Measurements from ENCODE around the gene RTL5.

The RTL5 gene

DNA sequence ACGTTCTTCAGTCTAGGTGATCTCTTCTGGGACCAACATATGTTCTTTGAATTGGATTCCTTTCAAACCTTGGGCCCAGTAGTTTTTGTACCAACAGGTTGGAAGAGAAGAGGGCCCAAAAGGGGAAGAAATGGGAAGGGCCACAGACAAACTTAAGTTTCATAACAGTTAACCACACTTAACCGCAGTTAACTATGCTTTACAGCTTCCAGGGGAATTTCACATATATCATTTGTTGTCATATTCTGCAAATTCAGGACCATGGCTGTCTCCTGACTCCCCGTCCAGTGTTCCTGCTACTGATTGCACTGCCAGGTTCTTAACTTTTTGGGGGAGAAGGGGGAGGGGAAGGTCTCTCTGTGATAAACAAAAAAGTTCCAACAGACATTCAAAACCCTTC, 34.6 kb downstream of the RTL5 start:
- Histone ChIP-seq H2BK12ac (ENCODE audit: low read length in 2 of 2) (no peak overlapping the region), H3K79me1 (replicated peaks; ENCODE audit: low read length, poor library complexity, severe bottlenecking) (no peaks in the 10 kb centered on the region), H2BK15ac (ENCODE audit: low read depth, poor library complexity, severe bottlenecking) (no peak overlapping the region), H3K4me1 (ENCODE audit: control insufficient read depth, insufficient read depth, low read depth, low read length) (peaks cover 9% of the 10 kb centered on the region), H3K36me3 (ENCODE audit: control insufficient read depth in 1 of 2, insufficient read depth in 2 of 2, low read depth in 1 of 2, low read length in 2 of 2) (no peaks in the 10 kb centered on the region), H2BK5ac (ENCODE audit: low read depth, low read length, poor library complexity, severe bottlenecking) (no peak overlapping the region), H3K4ac (ENCODE audit: low read depth in 1 of 2, low read length in 2 of 2) (no peak overlapping the region), H2AK5ac (ENCODE audit: low read length, severe bottlenecking) (no peak overlapping the region), H3K27me3 (ENCODE audit: control insufficient read depth in 1 of 2, insufficient read depth in 1 of 2, low read length in 2 of 2) (peaks cover 0 to 50% of the 10 kb centered on the region in 2 experiments), H4K91ac (ENCODE audit: low read length) (no peak overlapping the region), H4K8ac (ENCODE audit: low read length) (no peak overlapping the region), H3K4me3 (ENCODE audit: insufficient read depth in 1 of 2, low read depth in 1 of 2, low read length in 2 of 2) (no peak overlapping the region), H3K23ac (ENCODE audit: low read length in 2 of 2) (no peak overlapping the region), H2AFZ (ENCODE audit: low read depth, low read length) (no peak overlapping the region), H3K9me3 (ENCODE audit: control insufficient read depth, low read length) (no peaks in the 10 kb centered on the region), H2BK120ac (ENCODE audit: low read depth, low read length) (no peak overlapping the region), H3K14ac (ENCODE audit: low read length in 2 of 2) (no peak overlapping the region), H3K4me2 (ENCODE audit: low read length, poor library complexity, severe bottlenecking) (no peak overlapping the region), H3K18ac (ENCODE audit: low read depth in 1 of 2, low read length in 2 of 2) (no peak overlapping the region), H3K27ac (ENCODE audit: low read length, poor library complexity, severe bottlenecking) (no peak overlapping the region), H3K9ac (ENCODE audit: low read length) (no peak overlapping the region)
- 100% methylated on average over 1 of the region's 3 CpGs for WGBS
- no peak for DNase-seq

DNA sequence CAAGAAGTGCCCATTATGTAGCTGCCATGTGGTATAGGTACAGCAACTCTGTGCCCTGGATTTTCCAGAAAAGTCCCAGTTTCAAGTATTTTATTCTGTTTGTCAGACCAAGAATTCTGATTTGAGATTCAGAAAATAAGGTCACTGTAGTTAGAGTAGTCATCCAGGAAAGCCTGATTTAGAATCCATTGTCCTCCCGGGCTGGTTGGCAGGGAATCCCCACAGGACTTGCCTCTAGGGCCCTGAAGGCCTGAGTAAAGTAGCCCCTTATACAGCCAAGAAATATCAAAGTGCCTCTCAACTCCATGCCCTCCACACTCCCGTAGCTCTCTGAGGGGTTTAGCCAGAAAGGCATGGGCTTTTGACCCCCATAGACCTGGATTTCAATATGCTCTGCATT, 36.3 kb downstream of the RTL5 start:
- H3K4me2 ChIP-seq (ENCODE audit: low read length, poor library complexity, severe bottlenecking), result no peak overlapping the region
- no peak overlapping the region for H4K91ac ChIP-seq (ENCODE audit: low read length)
- H3K4me3 ChIP-seq (ENCODE audit: insufficient read depth in 1 of 2, low read depth in 1 of 2, low read length in 2 of 2), result no peak overlapping the region
- no peak overlapping the region for H2AFZ ChIP-seq (ENCODE audit: low read depth, low read length)
- no peak for DNase-seq
- H3K27ac ChIP-seq (ENCODE audit: low read length, poor library complexity, severe bottlenecking), result no peak overlapping the region
- H3K79me1 ChIP-seq (replicated peaks; ENCODE audit: low read length, poor library complexity, severe bottlenecking), result no peaks in the 10 kb centered on the region
- 88% methylated on average over 2 of the region's 2 CpGs for WGBS
- no peak overlapping the region for H2BK120ac ChIP-seq (ENCODE audit: low read depth, low read length)
- no peak overlapping the region for H3K14ac ChIP-seq (ENCODE audit: low read length in 2 of 2)
- H3K27me3 ChIP-seq (ENCODE audit: control insufficient read depth in 1 of 2, insufficient read depth in 1 of 2, low read length in 2 of 2), result peaks cover 0 to 47% of the 10 kb centered on the region in 2 experiments
- H3K23ac ChIP-seq (ENCODE audit: low read length in 2 of 2), result no peak overlapping the region
- H3K18ac ChIP-seq (ENCODE audit: low read depth in 1 of 2, low read length in 2 of 2), result no peak overlapping the region
- no peak overlapping the region for H2BK15ac ChIP-seq (ENCODE audit: low read depth, poor library complexity, severe bottlenecking)
- no peaks in the 10 kb centered on the region for H3K9me3 ChIP-seq (ENCODE audit: control insufficient read depth, low read length)
- no peak overlapping the region for H2AK5ac ChIP-seq (ENCODE audit: low read length, severe bottlenecking)
- H3K4me1 ChIP-seq (ENCODE audit: control insufficient read depth, insufficient read depth, low read depth, low read length), result no peaks in the 10 kb centered on the region
- H3K36me3 ChIP-seq (ENCODE audit: control insufficient read depth in 1 of 2, insufficient read depth in 2 of 2, low read depth in 1 of 2, low read length in 2 of 2), result no peaks in the 10 kb centered on the region
- no peak overlapping the region for H3K9ac ChIP-seq (ENCODE audit: low read length)
- H2BK12ac ChIP-seq (ENCODE audit: low read length in 2 of 2), result no peak overlapping the region
- H2BK5ac ChIP-seq (ENCODE audit: low read depth, low read length, poor library complexity, severe bottlenecking), result no peak overlapping the region
- H3K4ac ChIP-seq (ENCODE audit: low read depth in 1 of 2, low read length in 2 of 2), result no peak overlapping the region
- no peak overlapping the region for H4K8ac ChIP-seq (ENCODE audit: low read length)

DNA sequence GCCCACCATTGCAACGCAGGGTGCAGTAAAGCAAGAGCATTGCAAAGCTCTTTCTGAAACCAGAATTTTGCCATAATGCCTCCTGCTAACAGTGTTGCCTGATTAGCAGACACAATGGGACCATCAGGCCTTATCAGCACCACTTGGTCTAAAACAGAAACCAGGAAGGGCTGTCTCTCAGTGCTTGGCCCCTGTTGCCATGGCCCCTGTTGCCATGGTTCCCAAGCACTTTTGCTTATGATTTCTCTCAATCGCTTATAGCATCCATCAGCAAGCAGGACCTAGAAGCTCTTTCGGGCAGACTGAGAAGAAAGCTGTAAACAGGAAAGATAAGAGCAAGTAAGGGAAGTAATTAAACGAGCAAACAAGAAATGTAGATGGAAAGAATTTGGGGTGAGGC, 36.8 kb downstream of the RTL5 start:
- Histone ChIP-seq H3K4me1 (ENCODE audit: control insufficient read depth, insufficient read depth, low read depth, low read length) (no peaks in the 10 kb centered on the region), H4K91ac (ENCODE audit: low read length) (no peak overlapping the region), H3K4me2 (ENCODE audit: low read length, poor library complexity, severe bottlenecking) (no peak overlapping the region), H3K9me3 (ENCODE audit: control insufficient read depth, low read length) (no peaks in the 10 kb centered on the region), H3K18ac (ENCODE audit: low read depth in 1 of 2, low read length in 2 of 2) (peak overlapping the region in 1 of 2 experiments; percentile 3), H2BK15ac (ENCODE audit: low read depth, poor library complexity, severe bottlenecking) (no peak overlapping the region), H2BK12ac (ENCODE audit: low read length in 2 of 2) (no peak overlapping the region), H3K23ac (ENCODE audit: low read length in 2 of 2) (no peak overlapping the region), H3K4me3 (ENCODE audit: insufficient read depth in 1 of 2, low read depth in 1 of 2, low read length in 2 of 2) (no peak overlapping the region), H3K27ac (ENCODE audit: low read length, poor library complexity, severe bottlenecking) (no peak overlapping the region), H2AFZ (ENCODE audit: low read depth, low read length) (no peak overlapping the region), H2BK5ac (ENCODE audit: low read depth, low read length, poor library complexity, severe bottlenecking) (no peak overlapping the region), H2BK120ac (ENCODE audit: low read depth, low read length) (no peak overlapping the region), H3K79me1 (replicated peaks; ENCODE audit: low read length, poor library complexity, severe bottlenecking) (no peaks in the 10 kb centered on the region), H3K4ac (ENCODE audit: low read depth in 1 of 2, low read length in 2 of 2) (no peak overlapping the region), H3K36me3 (ENCODE audit: control insufficient read depth in 1 of 2, insufficient read depth in 2 of 2, low read depth in 1 of 2, low read length in 2 of 2) (no peaks in the 10 kb centered on the region), H3K27me3 (ENCODE audit: control insufficient read depth in 1 of 2, insufficient read depth in 1 of 2, low read length in 2 of 2) (peaks cover 0 to 47% of the 10 kb centered on the region in 2 experiments), H2AK5ac (ENCODE audit: low read length, severe bottlenecking) (no peak overlapping the region), H3K14ac (ENCODE audit: low read length in 2 of 2) (no peak overlapping the region), H3K9ac (ENCODE audit: low read length) (no peak overlapping the region), H4K8ac (ENCODE audit: low read length) (no peak overlapping the region)
- peak; percentile 75 for DNase-seq
- WGBS, result 55% methylated on average over 4 of the region's 4 CpGs

DNA sequence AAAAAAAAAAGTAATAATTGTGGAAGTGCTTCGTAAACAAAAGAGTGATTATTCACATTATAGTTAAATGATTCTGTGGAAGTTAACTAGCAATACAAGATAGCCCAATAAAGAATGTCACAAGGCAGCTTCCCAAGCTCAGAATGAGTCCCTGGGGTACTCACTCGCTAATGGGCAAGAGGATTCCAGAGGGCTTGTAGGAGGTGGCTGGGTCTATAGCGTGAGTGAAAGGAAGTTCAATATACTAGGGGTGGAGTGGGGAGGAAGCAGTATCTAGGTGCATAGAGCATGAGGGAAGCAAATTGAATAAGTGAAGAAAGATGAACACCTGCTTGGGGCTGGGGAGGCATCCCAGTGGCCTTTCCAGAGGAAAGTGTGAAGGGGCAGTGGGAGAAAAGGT, 42.5 kb downstream of the RTL5 start:
- H3K27me3 ChIP-seq (ENCODE audit: control insufficient read depth in 1 of 2, insufficient read depth in 1 of 2, low read length in 2 of 2), result peaks cover 0 to 46% of the 10 kb centered on the region in 2 experiments

More for the DNA sequence above, 42.5 kb downstream of the RTL5 start:
- Histone ChIP-seq H2BK12ac (ENCODE audit: low read length in 2 of 2) (no peak overlapping the region), H3K79me1 (replicated peaks; ENCODE audit: low read length, poor library complexity, severe bottlenecking) (no peaks in the 10 kb centered on the region), H2AK5ac (ENCODE audit: low read length, severe bottlenecking) (no peak overlapping the region), H3K4ac (ENCODE audit: low read depth in 1 of 2, low read length in 2 of 2) (no peak overlapping the region), H4K8ac (ENCODE audit: low read length) (no peak overlapping the region), H3K9me3 (ENCODE audit: control insufficient read depth, low read length) (no peaks in the 10 kb centered on the region), H2AFZ (ENCODE audit: low read depth, low read length) (no peak overlapping the region), H2BK120ac (ENCODE audit: low read depth, low read length) (no peak overlapping the region), H3K4me1 (ENCODE audit: control insufficient read depth, insufficient read depth, low read depth, low read length) (no peaks in the 10 kb centered on the region), H4K91ac (ENCODE audit: low read length) (no peak overlapping the region), H3K14ac (ENCODE audit: low read length in 2 of 2) (no peak overlapping the region), H3K9ac (ENCODE audit: low read length) (no peak overlapping the region), H3K27ac (ENCODE audit: low read length, poor library complexity, severe bottlenecking) (no peak overlapping the region), H3K36me3 (ENCODE audit: control insufficient read depth in 1 of 2, insufficient read depth in 2 of 2, low read depth in 1 of 2, low read length in 2 of 2) (no peaks in the 10 kb centered on the region), H3K23ac (ENCODE audit: low read length in 2 of 2) (no peak overlapping the region), H3K4me3 (ENCODE audit: insufficient read depth in 1 of 2, low read depth in 1 of 2, low read length in 2 of 2) (no peak overlapping the region), H2BK5ac (ENCODE audit: low read depth, low read length, poor library complexity, severe bottlenecking) (no peak overlapping the region), H3K18ac (ENCODE audit: low read depth in 1 of 2, low read length in 2 of 2) (no peak overlapping the region), H3K4me2 (ENCODE audit: low read length, poor library complexity, severe bottlenecking) (no peak overlapping the region), H2BK15ac (ENCODE audit: low read depth, poor library complexity, severe bottlenecking) (no peak overlapping the region)
- 85% methylated on average over 2 of the region's 3 CpGs for WGBS
- no peak for DNase-seq

Measured in mesenchymal stem cell (in vitro differentiated cells and primary cell).